Peyer's patch (tissue), 4 donors: ENCODE measurements around the gene DDIT4.

ENCODE experiments used
- CTCF ChIP-seq, 6 experiments: fragments of 450-650 bp in 4 of 6; fragments of 200-600 bp in 2 of 6; sonication (generic) in 1 of 6; IDR thresholded peaks; one replicate each; pipeline ENCODE4 v1.5.1; 2017 to 2019; ENCODE audit warnings: antibody characterized with exemption in 6 of 6, mild to moderate bottlenecking in 3 of 6, moderate library complexity in 1 of 6
- POLR2A ChIP-seq, 2 donors: fragments of 450-650 bp; IDR thresholded peaks; one replicate each; pipeline ENCODE4 v1.5.1; 2017; ENCODE audit warnings: antibody characterized with exemption in 2 of 2, mild to moderate bottlenecking in 2 of 2, moderate library complexity in 2 of 2

GRCh38 chr10:72235544-72236279 lies 38.0 kb upstream of the DDIT4 start:
- no peak for TF ChIP-seq CTCF (IDR thresholded peaks at IDR 0.05)
- no peak for TF ChIP-seq POLR2A (IDR thresholded peaks at IDR 0.05)
